Activated T-cell treated with anti-CD3 and anti-CD28 coated beads, Interleukin-2, amount 50 U/mL, for 4 hours (primary cell): ENCODE measurements around the gene PIH1D2. TPM values are rescaled to one million over a fixed set of nuclear protein-coding genes. Genes with fewer than 3 reads are reported as not detected.
"Not testable (repeated sequence)": the region's sequence is repeated elsewhere in the genome, so short reads cannot be mapped to it uniquely, and the experiment has no call there.

Source experiments
- ATAC-seq, 2 donors: fragments of 200-7000 bp; cut with Tn5 transposase; one replicate each; pipeline ENCODE4 v1.10.0; 2021
- DNase-seq: peaks from one replicate; pipeline ENCODE4 v3.0.0-alpha.2; 2020
- H3K27me3 Mint-ChIP-seq: one replicate; pipeline ENCODE4 v1.8.0; 2021; ENCODE audit warnings: low read depth, mixed read lengths
- H3K36me3 Mint-ChIP-seq: one replicate; pipeline ENCODE4 v1.8.0; 2022; ENCODE audit warnings: mixed read lengths; ENCODE audit not compliant: insufficient read depth
- H3K4me1 Mint-ChIP-seq: one replicate; pipeline ENCODE4 v1.8.0; 2021; ENCODE audit warnings: low read depth, mixed read lengths
- H3K4me3 Mint-ChIP-seq: one replicate; pipeline ENCODE4 v1.8.0; 2021; ENCODE audit warnings: mild to moderate bottlenecking, moderate library complexity, mixed read lengths
- H3K9me3 Mint-ChIP-seq: one replicate; pipeline ENCODE4 v1.8.0; 2021; ENCODE audit warnings: mixed read lengths
- total RNA-seq, 3 donors: library from RNA; stranded (reverse); gene quantifications; one replicate each; pipeline ENCODE4 v1.2.1, GENCODE V29; 2021

PIH1D2 gene
- total RNA-seq, 3 donors from 2014 or later: 0.34 to 0.63 (median 0.43) TPM

GRCh38 chr11:112087212-112087611 lies 13.4 kb upstream of the PIH1D2 start:
- H3K4me1 Mint-ChIP-seq: peaks cover 54% of the 10 kb centered on the region
- ATAC-seq (no peak), DNase-seq (no peak)
- peak overlapping the region; percentile 99 for H3K4me3 Mint-ChIP-seq
- H3K36me3 Mint-ChIP-seq: peaks cover 66% of the 10 kb centered on the region
- no peaks in the 10 kb centered on the region for H3K27me3 Mint-ChIP-seq
- no peaks in the 10 kb centered on the region for H3K9me3 Mint-ChIP-seq

- no peaks in the 10 kb centered on the region for H3K27me3 Mint-ChIP-seq
- H3K9me3 Mint-ChIP-seq: no peaks in the 10 kb centered on the region
- peak within 1 kb of the TSS; percentile 99 for H3K4me3 Mint-ChIP-seq
- ATAC-seq: peak; percentile 89 to 92
- peaks cover 54% of the 10 kb centered on the region for H3K4me1 Mint-ChIP-seq
- DNase-seq: peak; percentile 92
- H3K36me3 Mint-ChIP-seq: peaks cover 67% of the 10 kb centered on the region
Measured at GRCh38 chr11:112086422-112087191, 12.8 kb upstream of the PIH1D2 start, which contains the start of the genes SDHD and TIMM8B. Gene SDHD, plus strand, starts transcription at chr11:112086873. Its CDS starts 35 bp downstream, at chr11:112086908. Gene TIMM8B, minus strand, starts transcription at chr11:112086756. Its CDS starts 33 bp downstream, at chr11:112086723.

DNA sequence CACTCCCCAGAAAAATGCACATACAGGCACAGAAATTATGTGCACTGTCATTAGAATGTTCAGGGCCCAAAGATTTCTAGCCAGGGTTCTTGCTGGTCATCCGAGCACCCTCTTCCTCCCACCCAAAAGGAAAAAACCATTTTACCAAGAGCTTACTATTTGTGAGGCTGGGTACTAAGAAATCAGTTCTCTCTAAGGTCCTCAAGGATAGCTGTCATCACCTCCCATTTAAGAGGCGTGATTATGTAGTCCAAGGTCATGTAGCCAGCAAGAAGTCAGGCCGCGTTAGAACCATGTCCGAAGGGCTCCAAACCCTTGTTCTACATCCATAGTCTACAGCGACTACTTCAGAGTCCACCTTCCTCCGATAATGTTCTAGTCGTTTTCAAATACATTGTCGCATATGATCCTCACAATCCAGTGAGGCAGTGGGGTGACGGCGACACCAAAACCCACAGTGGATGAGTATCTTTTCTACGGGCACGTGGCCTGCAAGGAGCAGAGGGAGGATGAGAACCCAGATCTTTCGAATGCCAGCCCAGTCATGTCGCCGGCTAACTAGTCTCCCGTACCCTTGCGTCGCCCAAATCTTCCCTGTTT lies 12.1 kb upstream of the PIH1D2 start:
- no peaks in the 10 kb centered on the region for H3K9me3 Mint-ChIP-seq
- H3K4me1 Mint-ChIP-seq: peaks cover 54% of the 10 kb centered on the region

DNA sequence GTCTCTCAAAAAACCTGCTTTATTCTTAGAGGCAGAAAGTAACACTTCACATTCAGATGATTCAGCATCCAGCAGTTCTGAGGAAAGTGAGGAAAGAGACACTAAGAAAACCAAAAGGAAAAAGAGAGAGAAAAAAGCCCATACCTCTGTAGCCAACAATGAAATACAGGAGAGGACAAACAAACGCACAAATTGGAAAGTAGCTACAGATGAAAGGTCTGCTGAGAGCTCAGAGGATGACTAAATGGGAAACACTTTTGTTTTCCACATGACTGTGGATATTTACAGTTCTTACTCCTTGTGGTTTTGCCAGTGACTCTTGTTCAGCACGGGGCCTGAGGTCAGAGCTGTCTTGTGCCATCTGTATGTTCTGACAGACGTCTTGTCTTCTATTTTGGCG lies 8.9 kb upstream of the PIH1D2 start:
- peaks cover 57% of the 10 kb centered on the region for H3K36me3 Mint-ChIP-seq
- H3K4me1 Mint-ChIP-seq: peaks cover 36% of the 10 kb centered on the region
- no peak for DNase-seq
- H3K27me3 Mint-ChIP-seq: no peaks in the 10 kb centered on the region
- H3K4me3 Mint-ChIP-seq: no peak overlapping the region
- peak; percentile 33 to 35 for ATAC-seq
- H3K9me3 Mint-ChIP-seq: no peaks in the 10 kb centered on the region

More for the DNA sequence above, 12.1 kb upstream of the PIH1D2 start:
- no peaks in the 10 kb centered on the region for H3K27me3 Mint-ChIP-seq
- DNase-seq (peak; percentile 27), ATAC-seq (peak; percentile 63 to 70)
- peak overlapping the region; percentile 99 for H3K4me3 Mint-ChIP-seq
- H3K36me3 Mint-ChIP-seq: peaks cover 61% of the 10 kb centered on the region

DNA sequence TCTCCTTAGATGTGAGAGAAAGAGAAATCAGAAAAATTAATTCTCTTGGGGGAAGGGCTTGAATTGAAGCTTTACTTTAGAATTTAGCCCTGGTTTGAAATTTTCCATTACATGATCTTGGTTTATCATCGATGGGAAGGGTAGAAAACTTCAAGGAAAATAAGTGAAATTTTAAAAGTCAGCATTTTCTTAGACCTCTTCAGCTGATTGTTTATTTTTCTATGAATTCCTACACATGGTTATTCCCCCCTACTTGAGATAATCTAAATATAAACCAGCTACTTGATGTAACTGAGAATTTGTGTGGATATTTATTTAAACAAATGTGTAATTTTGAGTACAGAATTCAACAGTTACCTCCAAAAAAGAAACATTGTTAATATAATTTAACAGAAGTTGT lies 10.9 kb downstream of the PIH1D2 start:
- DNase-seq: no peak
- Mint-ChIP-seq H3K9me3 (no peaks in the 10 kb centered on the region), H3K36me3 (peaks cover 19% of the 10 kb centered on the region), H3K27me3 (no peaks in the 10 kb centered on the region), H3K4me3 (no peak overlapping the region), H3K4me1 (no peaks in the 10 kb centered on the region)
- no peak for ATAC-seq

DNA sequence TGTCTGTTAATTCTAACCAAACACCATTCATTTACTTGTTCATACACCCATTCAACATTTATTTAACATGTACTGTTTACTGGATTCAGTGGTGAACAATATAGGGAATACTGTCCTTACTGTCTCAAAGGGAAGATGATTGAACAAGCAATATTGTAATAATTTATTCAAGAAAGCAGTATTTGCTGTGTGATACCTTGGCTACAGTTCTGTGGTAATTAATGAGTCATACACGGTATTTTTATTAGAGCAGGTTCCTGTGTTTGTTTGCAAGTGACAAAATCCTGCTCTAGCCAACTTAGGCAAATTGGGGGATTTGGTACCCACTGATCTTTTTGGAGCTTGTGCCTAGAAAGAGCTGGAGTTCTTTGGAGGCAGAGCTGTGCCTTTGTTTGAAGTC lies 15.7 kb downstream of the PIH1D2 start:
- Mint-ChIP-seq H3K9me3 (no peaks in the 10 kb centered on the region), H3K27me3 (no peaks in the 10 kb centered on the region), H3K36me3 (peaks cover 37% of the 10 kb centered on the region), H3K4me1 (peaks cover 8% of the 10 kb centered on the region), H3K4me3 (no peak overlapping the region)
- DNase-seq: no peak
- ATAC-seq: no peak

- no peaks in the 10 kb centered on the region for H3K27me3 Mint-ChIP-seq
- no peak overlapping the region for H3K4me3 Mint-ChIP-seq
- peaks cover 8% of the 10 kb centered on the region for H3K4me1 Mint-ChIP-seq
- H3K36me3 Mint-ChIP-seq: peaks cover 34% of the 10 kb centered on the region
- ATAC-seq: peak; percentile 77 to 81
- no peak for DNase-seq
- no peaks in the 10 kb centered on the region for H3K9me3 Mint-ChIP-seq
Measured at GRCh38 chr11:112057170-112057569, 16.6 kb downstream of the PIH1D2 start.

DNA sequence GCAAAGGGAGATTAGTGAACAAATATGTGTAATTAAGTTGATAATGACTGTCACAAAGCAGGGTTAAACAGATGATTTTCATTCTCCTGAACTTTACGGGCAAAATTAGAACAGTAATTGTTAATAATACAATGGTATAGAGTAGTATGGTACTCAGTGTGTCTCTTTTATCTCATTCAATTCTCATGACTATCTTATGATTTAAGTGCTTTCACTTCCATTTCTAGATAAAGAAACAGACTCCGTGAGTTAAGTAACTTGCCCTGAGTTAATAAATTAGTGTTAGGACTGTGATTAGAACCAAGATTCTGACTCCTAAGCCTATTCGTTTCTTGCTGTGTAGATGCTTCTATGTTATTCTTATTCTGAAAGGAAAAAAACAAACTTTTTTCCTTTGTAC lies 22.0 kb downstream of the PIH1D2 start:
- Mint-ChIP-seq H3K9me3 (no peaks in the 10 kb centered on the region), H3K27me3 (no peaks in the 10 kb centered on the region), H3K36me3 (peaks cover 49% of the 10 kb centered on the region), H3K4me1 (peaks cover 22% of the 10 kb centered on the region), H3K4me3 (no peak overlapping the region)
- DNase-seq (no peak), ATAC-seq (no peak)

DNA sequence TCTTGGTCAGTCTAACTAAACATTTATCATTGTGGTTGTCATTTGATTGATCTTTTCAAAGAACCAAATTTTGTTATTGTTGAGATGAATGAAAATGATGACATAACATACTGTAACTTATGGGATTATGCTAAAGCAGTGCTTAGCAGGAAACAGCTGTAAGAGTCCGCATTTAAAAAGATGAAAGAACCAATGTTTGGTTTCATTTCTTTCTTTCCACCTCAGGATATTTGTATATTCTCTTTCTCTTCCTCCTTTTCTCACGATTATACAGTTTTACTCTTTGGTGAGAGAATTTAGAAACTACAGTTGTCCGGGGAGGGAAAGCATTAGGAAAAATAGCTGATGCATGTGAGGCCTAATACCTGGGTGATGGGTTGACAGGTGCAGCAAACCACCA lies 23.1 kb downstream of the PIH1D2 start:
- H3K4me3 Mint-ChIP-seq: no peak overlapping the region
- no peak for ATAC-seq

GRCh38 chr11:112049777-112050176 lies 24.0 kb downstream of the PIH1D2 start:
- Mint-ChIP-seq H3K4me1 (peaks cover 22% of the 10 kb centered on the region), H3K9me3 (no peaks in the 10 kb centered on the region), H3K27me3 (no peaks in the 10 kb centered on the region), H3K4me3 (no peak overlapping the region), H3K36me3 (peaks cover 57% of the 10 kb centered on the region)
- DNase-seq (no peak), ATAC-seq (no peak)

More for the DNA sequence above, 23.1 kb downstream of the PIH1D2 start:
- no peaks in the 10 kb centered on the region for H3K27me3 Mint-ChIP-seq
- DNase-seq: no peak
- peaks cover 54% of the 10 kb centered on the region for H3K36me3 Mint-ChIP-seq
- peaks cover 22% of the 10 kb centered on the region for H3K4me1 Mint-ChIP-seq
- no peaks in the 10 kb centered on the region for H3K9me3 Mint-ChIP-seq

GRCh38 chr11:112048256-112048655 lies 25.6 kb downstream of the PIH1D2 start:
- not testable (repeated sequence) for H3K9me3 Mint-ChIP-seq, DNase-seq, H3K4me3 Mint-ChIP-seq, H3K27me3 Mint-ChIP-seq, ATAC-seq
- peaks cover 22% of the 10 kb centered on the region for H3K4me1 Mint-ChIP-seq
- peaks cover 62% of the 10 kb centered on the region for H3K36me3 Mint-ChIP-seq

DNA sequence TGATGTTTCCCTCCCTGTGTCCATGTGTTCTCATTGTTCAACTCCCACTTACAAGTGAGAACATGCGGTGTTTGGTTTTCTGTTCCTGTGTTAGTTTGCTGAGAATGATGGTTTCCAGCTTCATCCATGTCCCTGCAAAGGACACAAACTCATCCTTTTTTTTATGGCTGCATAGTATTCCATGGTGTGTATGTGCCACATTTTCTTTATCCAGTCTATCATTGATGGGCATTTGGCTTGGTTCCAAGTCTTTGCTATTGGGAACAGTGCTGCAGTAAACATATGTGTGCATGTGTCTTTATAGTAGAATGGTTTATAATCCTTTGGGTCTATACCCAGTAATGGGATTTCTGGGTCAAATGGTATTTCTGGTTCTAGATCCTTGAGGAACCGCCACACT lies 27.2 kb downstream of the PIH1D2 start:
- H3K27me3 Mint-ChIP-seq, ATAC-seq, H3K9me3 Mint-ChIP-seq, DNase-seq, H3K4me3 Mint-ChIP-seq: not testable (repeated sequence)
- H3K36me3 Mint-ChIP-seq: peaks cover 54% of the 10 kb centered on the region
- H3K4me1 Mint-ChIP-seq: peaks cover 25% of the 10 kb centered on the region

GRCh38 chr11:112044961-112045360 lies 28.9 kb downstream of the PIH1D2 start:
- Mint-ChIP-seq H3K36me3 (peaks cover 50% of the 10 kb centered on the region), H3K4me3 (no peak overlapping the region), H3K9me3 (no peaks in the 10 kb centered on the region), H3K4me1 (peaks cover 23% of the 10 kb centered on the region), H3K27me3 (no peaks in the 10 kb centered on the region)
- ATAC-seq (no peak), DNase-seq (no peak)

- DNase-seq (no peak), ATAC-seq (no peak)
- Mint-ChIP-seq H3K36me3 (peaks cover 50% of the 10 kb centered on the region), H3K9me3 (no peaks in the 10 kb centered on the region), H3K4me3 (no peak overlapping the region), H3K27me3 (no peaks in the 10 kb centered on the region), H3K4me1 (peaks cover 10% of the 10 kb centered on the region)
Measured at GRCh38 chr11:112042961-112043304, 30.9 kb downstream of the PIH1D2 start.
